Measurements from ENCODE around the gene MPLKIP. TPM values are rescaled to one million over a fixed set of nuclear protein-coding genes. Genes with fewer than 3 reads are reported as not detected.

The MPLKIP gene
- polyA plus RNA-seq, 1 of the 3 experiments (the other 2 are of a cell fraction) = 48.4 TPM

DNA sequence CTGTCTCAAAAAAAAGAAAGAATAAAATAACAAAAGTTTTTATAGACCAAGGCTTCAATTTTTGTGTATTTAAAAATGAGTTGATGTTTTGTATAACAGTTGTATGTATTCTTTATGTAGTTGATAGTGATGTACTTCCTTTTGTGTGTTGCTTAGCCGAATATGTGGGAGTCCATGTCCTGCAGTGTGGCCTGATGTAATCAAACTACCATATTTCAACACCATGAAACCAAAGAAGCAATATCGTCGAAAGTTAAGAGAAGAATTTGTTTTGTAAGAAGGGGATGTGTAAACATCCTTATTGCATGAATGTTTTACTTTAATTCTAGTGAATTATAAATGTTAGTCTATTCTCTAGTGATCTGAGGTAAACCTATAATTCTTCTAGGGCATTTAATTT is 56.6 kb downstream of the MPLKIP start:
- WGBS (ENCODE audit: low lambda C conversion rate) = 86% methylated on average over 3 of the region's 3 CpGs
- no peak overlapping the region for H2AFZ ChIP-seq (ENCODE audit: low read depth)
- no peak overlapping the region for H3K4me3 ChIP-seq (ENCODE audit: low read depth in 2 of 2, low read length in 1 of 2)
- H3K4me2 ChIP-seq = no peak overlapping the region
- peaks cover 23 to 45% of the 10 kb centered on the region in 2 experiments for H3K36me3 ChIP-seq (replicated peaks in 1 of 2; ENCODE audit: control insufficient read depth in 1 of 2, insufficient read depth in 2 of 2, low read length in 1 of 2)
- H3K27me3 ChIP-seq (ENCODE audit: insufficient read depth) = no peaks in the 10 kb centered on the region
- peaks cover 21% of the 10 kb centered on the region for H3F3A ChIP-seq (replicated peaks; ENCODE audit: insufficient read depth)
- no peak for DNase-seq
- H3K9ac ChIP-seq = no peak overlapping the region
- CTCF ChIA-PET = interaction anchor here (2.2 kb wide), 1 partner anchor 182 kb away, joined by 5 read pairs; no protein-coding TSS in a partner anchor
- no peaks in the 10 kb centered on the region for H3K9me2 ChIP-seq
- POLR2A ChIA-PET = no interaction called here
- no peaks in the 10 kb centered on the region for H4K20me1 ChIP-seq (ENCODE audit: insufficient read depth)
- TF ChIP-seq USF2 (IDR thresholded peaks at IDR 0.05; ENCODE audit: borderline replicate concordance, low read depth, low read length) = no peak
- TF ChIP-seq, protein P1, sequence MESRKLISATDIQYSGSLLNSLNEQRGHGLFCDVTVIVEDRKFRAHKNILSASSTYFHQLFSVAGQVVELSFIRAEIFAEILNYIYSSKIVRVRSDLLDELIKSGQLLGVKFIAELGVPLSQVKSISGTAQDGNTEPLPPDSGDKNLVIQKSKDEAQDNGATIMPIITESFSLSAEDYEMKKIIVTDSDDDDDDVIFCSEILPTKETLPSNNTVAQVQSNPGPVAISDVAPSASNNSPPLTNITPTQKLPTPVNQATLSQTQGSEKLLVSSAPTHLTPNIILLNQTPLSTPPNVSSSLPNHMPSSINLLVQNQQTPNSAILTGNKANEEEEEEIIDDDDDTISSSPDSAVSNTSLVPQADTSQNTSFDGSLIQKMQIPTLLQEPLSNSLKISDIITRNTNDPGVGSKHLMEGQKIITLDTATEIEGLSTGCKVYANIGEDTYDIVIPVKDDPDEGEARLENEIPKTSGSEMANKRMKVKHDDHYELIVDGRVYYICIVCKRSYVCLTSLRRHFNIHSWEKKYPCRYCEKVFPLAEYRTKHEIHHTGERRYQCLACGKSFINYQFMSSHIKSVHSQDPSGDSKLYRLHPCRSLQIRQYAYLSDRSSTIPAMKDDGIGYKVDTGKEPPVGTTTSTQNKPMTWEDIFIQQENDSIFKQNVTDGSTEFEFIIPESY (IDR thresholded peaks at IDR 0.05; ENCODE audit: borderline replicate concordance, low read depth) = no peak
- H3K4me1 ChIP-seq (ENCODE audit: control insufficient read depth in 1 of 2, insufficient read depth in 2 of 2, low read depth in 1 of 2, low read length in 1 of 2) = no peaks in the 10 kb centered on the region
- no peaks in the 10 kb centered on the region for H3K9me3 ChIP-seq
- H3K79me2 ChIP-seq (ENCODE audit: insufficient read depth) = no peaks in the 10 kb centered on the region
- no peak overlapping the region for H3K27ac ChIP-seq (ENCODE audit: low read depth in 2 of 2, low read length in 1 of 2)

Small RNA genes lying within 50 kb of the gene (small RNA-seq; reads per million reads assigned to genes)
- gene AC006023.1 (0 to 0.26 (median 0) reads per million in 7 experiments), gene AC006023.2 (0 reads per million in 7 experiments)

Other genes with a start within 250 kb of the MPLKIP start
- 23.1 and 30.3 TPM in 2 replicates for gene CDK13, start 184.4 kb downstream of the MPLKIP start, polyA plus RNA-seq (2012; rRNA removed)
- gene SUGCT, start 383 bp upstream of the MPLKIP start, polyA plus RNA-seq (2012; rRNA removed) = 41.4 and 53.7 TPM in 2 replicates